ENCODE data around the gene NRXN3. TPM values are rescaled to one million over a fixed set of nuclear protein-coding genes. Genes with fewer than 3 reads are reported as not detected.
"Not testable (repeated sequence)": the region's sequence is repeated elsewhere in the genome, so short reads cannot be mapped to it uniquely, and the experiment has no call there.

The NRXN3 gene
- total RNA-seq, 4 donors from 2014 or later, result 0.04 to 0.16 TPM; not detected in 2

GRCh38 chr14:79096811-79097210, 926.6 kb downstream of the NRXN3 start:
- no peaks in the 10 kb centered on the region for H3K27me3 ChIP-seq
- H3K9me3 ChIP-seq, result no peaks in the 10 kb centered on the region
- intact Hi-C loops (cut with DNase I; ENCODE audit: low total_unique reads) (no loop called here), in situ Hi-C loops (cut with MboI; ENCODE audit: low sequenced_read_pairs in 4 of 4) (no loop called here)
- no peaks in the 10 kb centered on the region for H3K4me1 ChIP-seq
- DNase-seq (no peak), ATAC-seq (no peak)
- no peak overlapping the region for H3K4me3 ChIP-seq
- no peak overlapping the region for H3K27ac ChIP-seq
- TF ChIP-seq POLR2A (IDR thresholded peaks at IDR 0.05) (no peak), CTCF (IDR thresholded peaks at IDR 0.05 in 4 of 5, conservative IDR thresholded peaks at IDR 0.05 in 1 of 5) (no peak)
- no peaks in the 10 kb centered on the region for H3K36me3 ChIP-seq

- in situ Hi-C loops (cut with MboI; ENCODE audit: low sequenced_read_pairs in 4 of 4) (no loop called here), intact Hi-C loops (cut with DNase I; ENCODE audit: low total_unique reads) (no loop called here)
- DNase-seq, result no peak
- Histone ChIP-seq H3K27me3 (no peaks in the 10 kb centered on the region), H3K4me3 (no peak overlapping the region), H3K4me1 (no peaks in the 10 kb centered on the region), H3K27ac (no peak overlapping the region), H3K36me3 (no peaks in the 10 kb centered on the region), H3K9me3 (no peaks in the 10 kb centered on the region)
- ATAC-seq, result no peak
- TF ChIP-seq POLR2A (IDR thresholded peaks at IDR 0.05) (no peak), CTCF (IDR thresholded peaks at IDR 0.05 in 4 of 5, conservative IDR thresholded peaks at IDR 0.05 in 1 of 5) (no peak)
These were observed 928.2 kb downstream of the NRXN3 start for GRCh38 chr14:79098324-79098723.

- no peak overlapping the region for H3K27ac ChIP-seq
These were observed 930.4 kb downstream of the NRXN3 start for GRCh38 chr14:79100578-79100977.

GRCh38 chr14:79101388-79101787, 931.2 kb downstream of the NRXN3 start:
- H3K9me3 ChIP-seq, result no peaks in the 10 kb centered on the region
- H3K4me3 ChIP-seq, result no peak overlapping the region
- no peaks in the 10 kb centered on the region for H3K27me3 ChIP-seq
- intact Hi-C loops (cut with DNase I; ENCODE audit: low total_unique reads), result no loop called here
- TF ChIP-seq POLR2A (IDR thresholded peaks at IDR 0.05) (no peak), CTCF (IDR thresholded peaks at IDR 0.05 in 4 of 5, conservative IDR thresholded peaks at IDR 0.05 in 1 of 5) (no peak)
- H3K4me1 ChIP-seq, result no peaks in the 10 kb centered on the region
- no peak overlapping the region for H3K27ac ChIP-seq
- ATAC-seq (no peak), DNase-seq (no peak)
- in situ Hi-C loops (cut with MboI; ENCODE audit: low sequenced_read_pairs in 4 of 4), result no loop called here
- no peaks in the 10 kb centered on the region for H3K36me3 ChIP-seq

More at GRCh38 chr14:79100578-79100977, 930.4 kb downstream of the NRXN3 start:
- Histone ChIP-seq H3K9me3 (no peaks in the 10 kb centered on the region), H3K36me3 (no peaks in the 10 kb centered on the region), H3K4me3 (no peak overlapping the region), H3K4me1 (no peaks in the 10 kb centered on the region), H3K27me3 (no peaks in the 10 kb centered on the region)
- DNase-seq (no peak), ATAC-seq (no peak)
- intact Hi-C loops (cut with DNase I; ENCODE audit: low total_unique reads), result no loop called here
- TF ChIP-seq CTCF (IDR thresholded peaks at IDR 0.05 in 4 of 5, conservative IDR thresholded peaks at IDR 0.05 in 1 of 5) (no peak), POLR2A (IDR thresholded peaks at IDR 0.05) (no peak)
- in situ Hi-C loops (cut with MboI; ENCODE audit: low sequenced_read_pairs in 4 of 4), result no loop called here

- DNase-seq (no peak), ATAC-seq (no peak)
- Histone ChIP-seq H3K9me3 (no peaks in the 10 kb centered on the region), H3K27me3 (no peaks in the 10 kb centered on the region), H3K27ac (no peak overlapping the region), H3K4me3 (no peak overlapping the region), H3K4me1 (no peaks in the 10 kb centered on the region), H3K36me3 (no peaks in the 10 kb centered on the region)
- in situ Hi-C loops (cut with MboI; ENCODE audit: low sequenced_read_pairs in 4 of 4), result no loop called here
- TF ChIP-seq POLR2A (IDR thresholded peaks at IDR 0.05), result no peak
- no peak for TF ChIP-seq CTCF (IDR thresholded peaks at IDR 0.05 in 4 of 5, conservative IDR thresholded peaks at IDR 0.05 in 1 of 5)
- intact Hi-C loops (cut with DNase I; ENCODE audit: low total_unique reads), result no loop called here
These were observed 933.6 kb downstream of the NRXN3 start for GRCh38 chr14:79103764-79104163.

- intact Hi-C loops (cut with DNase I; ENCODE audit: low total_unique reads); H3K4me1 ChIP-seq; ATAC-seq; H3K27me3 ChIP-seq; in situ Hi-C loops (cut with MboI; ENCODE audit: low sequenced_read_pairs in 4 of 4); H3K36me3 ChIP-seq; DNase-seq; H3K4me3 ChIP-seq; H3K27ac ChIP-seq; H3K9me3 ChIP-seq: not testable (repeated sequence)
These were observed 940.4 kb downstream of the NRXN3 start for GRCh38 chr14:79110564-79110963.
